Ovary (tissue), 9 donors: Measurements from ENCODE around the gene TRIM39. TPM values are rescaled to one million over a fixed set of nuclear protein-coding genes. Genes with fewer than 3 reads are reported as not detected.

Experiments used
- DNase-seq, 5 donors: peaks; one replicate each; pipeline ENCODE4 v3.0.0-alpha.2; 2019 to 2020
- H3K27ac ChIP-seq, 2 donors: fragments of 200-600 bp; one replicate each; pipeline versions ENCODE4 v1.5.1 to v1.8.0; 2019 to 2022
- H3K27me3 ChIP-seq: fragments of 200-600 bp; one replicate; pipeline ENCODE4 v1.8.0; 2022
- H3K36me3 ChIP-seq: fragments of 200-600 bp; sonication (generic); one replicate; pipeline ENCODE4 v1.5.1; 2019
- H3K4me1 ChIP-seq: one replicate; pipeline ENCODE4 v1.8.1; 2013; ENCODE audit warnings: mild to moderate bottlenecking, moderate library complexity; ENCODE audit not compliant: insufficient read depth
- H3K4me3 ChIP-seq: fragments of 200-600 bp; sonication (generic); one replicate; pipeline ENCODE4 v1.5.1; 2017
- H3K9me3 ChIP-seq, 2 donors: fragments of 200-600 bp in 1 of 2; sonication (generic) in 1 of 2; one replicate each; pipeline versions ENCODE4 v1.5.1 to v1.8.1; 2013 to 2019; ENCODE audit warnings: mild to moderate bottlenecking in 1 of 2, moderate library complexity in 1 of 2
- EP300 ChIP-seq: sonication (generic); formaldehyde crosslinking; IDR thresholded peaks from one replicate; pipeline ENCODE4 v1.6.1; 2017; ENCODE audit warnings: antibody characterized with exemption
- POLR2A ChIP-seq: fragments of 450-650 bp; IDR thresholded peaks from one replicate; pipeline ENCODE4 v1.6.1; 2017; ENCODE audit warnings: antibody characterized with exemption, mild to moderate bottlenecking, moderate library complexity
- whole genome bisulfite sequencing, 3 donors: extraction: QIAGEN DNeasy Blood & Tissue Kit in 1 of 3; methylation state at CpG; one replicate each; pipeline versions ENCODE4 v1.1.5 to v1.1.7; 2013 to 2017; 5-methylcytosine and 5-hydroxymethylcytosine counted together
- intact Hi-C, 4 donors: fragments of 100-400 bp; cut with DNase I; formaldehyde crosslinking; loops; one replicate each; pipeline versions ENCODE4 v1.11.0 to v1.15.1; 2022 to 2023
- polyA plus RNA-seq, 2 donors: library from polyadenylated mRNA; stranded (reverse); fragments of 200-250 nt in 1 of 2; fragments of 350-450 nt in 1 of 2; fragmentation: Illumina TruSeq in 1 of 2; extraction: RNeasy Lipid Tissue Mini Kit (QIAGEN cat#74804) in 1 of 2; gene quantifications; one replicate each; pipeline ENCODE4 v1.2.3, GENCODE V29; 2013 to 2014
- total RNA-seq, 7 donors: library from RNA; depleted of rRNA in 2 of 7; stranded (reverse); fragments of >200 nt in 2 of 7; fragmentation: NEBNext Ultra II Directional in 3 of 7; extraction: Animal tissue kit (Norgen Biotek cat#: 25700) in 3 of 7; gene quantifications; one replicate each; pipeline versions ENCODE4 v1.1.0 to v1.2.4, GENCODE V29; 2016 to 2023
- TF ChIP-seq, protein P1 (sequence below), 3 donors: fragments of 450-650 bp in 2 of 3; fragments of 200-600 bp in 1 of 3; IDR thresholded peaks; one replicate each; pipeline versions ENCODE4 v1.5.1 to v1.8.0; 2016 to 2022; ENCODE audit warnings: antibody characterized with exemption in 3 of 3, mild to moderate bottlenecking in 1 of 3
- donor health status: DM: no; HTN: no; CAD: no; lungs with moderate emphysema.
- donor health status: DM: no; HTN: no; CAD: no.
- donor health status: Bipolar disorder and iron deficiency.
- donor health status: DM: yes; HTN: yes; CAD: no.
- donor health status: DM: no; HTN: no; CAD: no.
- donor health status: DM: yes; HTN: yes; CAD: no.

The TRIM39 gene
- total and polyA plus RNA-seq, 9 donors, result 7.6 to 16.7 (median 14.3) TPM

DNA sequence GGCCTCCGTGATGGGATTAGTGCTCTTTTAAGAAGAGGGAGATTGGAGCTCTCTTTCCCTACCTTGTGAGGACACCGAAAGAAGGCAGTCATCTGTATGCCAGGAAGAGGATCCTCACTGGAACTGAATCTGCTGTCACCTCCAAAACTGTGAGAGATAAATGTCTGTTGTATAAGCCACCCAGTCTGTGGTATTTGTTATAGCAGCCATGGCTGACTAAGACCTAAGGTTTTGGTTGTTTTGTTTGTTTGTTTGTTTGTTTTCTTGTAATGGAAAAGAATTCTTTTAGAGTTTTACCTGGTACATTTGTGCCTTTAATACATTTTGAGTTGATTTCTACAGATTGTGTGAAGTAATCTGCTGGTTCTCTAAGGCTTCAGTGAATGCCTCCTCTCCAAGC lies 25.8 kb downstream of the TRIM39 start:
- DNase-seq, result no peak
- WGBS, 3 donors, result 75 to 80% (median 79%) methylated on average over 2 of the region's 2 CpGs
- Histone ChIP-seq H3K4me1 (no peaks in the 10 kb centered on the region), H3K27me3 (no peaks in the 10 kb centered on the region), H3K36me3 (no peaks in the 10 kb centered on the region), H3K4me3 (no peak overlapping the region), H3K27ac (no peak overlapping the region), H3K9me3 (no peaks in the 10 kb centered on the region)
- intact Hi-C loops, result no loop called here
- TF ChIP-seq POLR2A, result no peak
- no peak for TF ChIP-seq EP300
- TF ChIP-seq, protein P1, sequence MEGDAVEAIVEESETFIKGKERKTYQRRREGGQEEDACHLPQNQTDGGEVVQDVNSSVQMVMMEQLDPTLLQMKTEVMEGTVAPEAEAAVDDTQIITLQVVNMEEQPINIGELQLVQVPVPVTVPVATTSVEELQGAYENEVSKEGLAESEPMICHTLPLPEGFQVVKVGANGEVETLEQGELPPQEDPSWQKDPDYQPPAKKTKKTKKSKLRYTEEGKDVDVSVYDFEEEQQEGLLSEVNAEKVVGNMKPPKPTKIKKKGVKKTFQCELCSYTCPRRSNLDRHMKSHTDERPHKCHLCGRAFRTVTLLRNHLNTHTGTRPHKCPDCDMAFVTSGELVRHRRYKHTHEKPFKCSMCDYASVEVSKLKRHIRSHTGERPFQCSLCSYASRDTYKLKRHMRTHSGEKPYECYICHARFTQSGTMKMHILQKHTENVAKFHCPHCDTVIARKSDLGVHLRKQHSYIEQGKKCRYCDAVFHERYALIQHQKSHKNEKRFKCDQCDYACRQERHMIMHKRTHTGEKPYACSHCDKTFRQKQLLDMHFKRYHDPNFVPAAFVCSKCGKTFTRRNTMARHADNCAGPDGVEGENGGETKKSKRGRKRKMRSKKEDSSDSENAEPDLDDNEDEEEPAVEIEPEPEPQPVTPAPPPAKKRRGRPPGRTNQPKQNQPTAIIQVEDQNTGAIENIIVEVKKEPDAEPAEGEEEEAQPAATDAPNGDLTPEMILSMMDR (IDR thresholded peaks at IDR 0.05), result no peak

DNA sequence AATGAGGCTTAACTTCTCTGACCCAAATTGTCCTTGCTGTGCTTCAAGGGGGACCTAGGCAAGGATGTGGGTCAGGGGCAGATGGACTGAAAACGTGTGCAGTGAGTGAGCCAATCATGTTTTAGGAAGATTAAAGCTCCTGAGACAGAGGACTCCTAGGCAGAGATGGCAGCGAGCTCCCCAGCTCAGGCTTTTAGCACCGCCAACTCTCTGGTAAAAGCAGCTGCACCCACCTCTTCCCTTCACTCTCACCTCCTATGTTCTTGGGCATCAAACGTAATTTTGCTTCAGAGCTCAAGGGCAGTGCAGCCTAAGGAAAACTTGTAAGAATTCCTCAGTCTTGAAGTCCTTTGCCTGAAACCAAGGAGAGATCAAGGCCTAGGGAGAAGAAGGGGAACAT lies 28.6 kb downstream of the TRIM39 start:
- TF ChIP-seq EP300, result no peak
- WGBS, 3 donors, result 53 to 67% (median 55%) methylated on average over 4 of the region's 4 CpGs
- H3K36me3 ChIP-seq, result no peaks in the 10 kb centered on the region

DNA sequence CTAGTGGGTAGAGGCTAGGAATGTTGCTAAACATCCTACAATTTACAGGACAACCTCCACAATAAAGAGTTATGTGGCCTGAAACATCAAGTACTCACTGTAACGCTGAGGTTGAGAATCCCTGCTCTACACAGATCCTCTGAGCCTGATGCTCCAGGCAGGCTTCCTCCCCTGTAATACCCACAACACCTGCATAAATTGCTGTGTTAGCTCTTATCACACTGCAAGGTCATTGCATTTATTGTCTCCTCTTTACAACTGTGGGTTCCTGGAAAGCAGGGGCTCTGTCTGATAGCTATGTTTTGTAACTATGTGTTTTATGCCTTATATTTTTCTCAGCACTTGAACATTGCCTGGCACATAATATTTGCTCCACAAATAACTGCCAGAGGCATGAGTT lies 29.8 kb downstream of the TRIM39 start:
- H3K9me3 ChIP-seq, result no peaks in the 10 kb centered on the region
- no peak overlapping the region for H3K27ac ChIP-seq
- intact Hi-C loops, result no loop called here
- H3K27me3 ChIP-seq, result no peaks in the 10 kb centered on the region
- TF ChIP-seq, protein P1 (IDR thresholded peaks at IDR 0.05), result no peak
- TF ChIP-seq EP300 (no peak), POLR2A (no peak)
- 38 to 56% (median 46%) methylated on average over 1 of the region's 1 CpG for WGBS, 3 donors
- DNase-seq, result no peak
- H3K4me1 ChIP-seq, result no peaks in the 10 kb centered on the region
- H3K4me3 ChIP-seq, result no peak overlapping the region
- no peaks in the 10 kb centered on the region for H3K36me3 ChIP-seq

More for the DNA sequence above, 28.6 kb downstream of the TRIM39 start:
- H3K4me3 ChIP-seq, result no peak overlapping the region
- no peak overlapping the region for H3K27ac ChIP-seq
- H3K9me3 ChIP-seq, result no peaks in the 10 kb centered on the region
- no peaks in the 10 kb centered on the region for H3K4me1 ChIP-seq
- intact Hi-C loops, result no loop called here
- DNase-seq, result no peak
- no peaks in the 10 kb centered on the region for H3K27me3 ChIP-seq

DNA sequence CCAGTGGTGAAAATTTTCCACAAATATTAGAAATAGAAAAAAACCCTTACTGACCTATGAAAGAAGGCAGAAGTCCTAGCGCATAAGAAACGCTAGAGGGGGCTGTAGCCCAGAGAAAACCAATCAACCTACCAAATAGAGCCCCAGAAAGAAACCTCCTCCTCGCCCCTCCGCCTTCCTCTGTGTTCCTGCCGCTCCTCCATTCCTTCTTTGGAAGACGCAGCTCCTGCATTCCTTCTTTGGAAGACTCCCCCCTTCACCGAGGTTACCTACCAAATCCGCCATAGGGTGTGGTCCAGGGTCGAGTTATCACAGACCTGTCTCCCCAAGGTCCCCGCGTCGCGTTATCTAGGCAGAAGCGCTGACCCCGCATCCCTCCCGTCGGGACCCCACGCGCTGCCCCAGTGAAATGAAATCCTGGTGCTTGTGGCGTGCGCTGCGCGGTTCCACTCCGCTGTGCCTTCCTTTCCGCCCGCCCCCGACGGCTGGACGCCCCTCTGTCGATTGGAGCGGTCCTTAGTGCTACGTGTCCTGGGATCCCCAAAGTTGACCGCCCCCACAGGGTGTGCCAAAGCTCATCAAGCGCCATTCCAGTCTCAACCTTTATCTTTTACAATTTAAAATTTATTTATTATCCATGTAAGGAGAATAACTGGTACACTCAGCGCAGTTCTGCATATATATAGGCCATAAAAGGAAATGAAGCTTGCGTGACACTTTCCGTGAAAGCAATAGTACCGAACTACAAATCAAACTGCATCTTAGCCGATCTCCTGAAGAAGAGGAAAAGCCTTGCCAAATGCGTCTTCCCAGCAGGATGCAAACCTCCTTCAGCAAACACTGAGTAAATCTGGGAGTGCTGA lies 31.2 kb downstream of the TRIM39 start:
- 3 to 4% (median 3%) methylated on average over 40 of the region's 40 CpGs for WGBS, 3 donors
- no peaks in the 10 kb centered on the region for H3K36me3 ChIP-seq
- no peaks in the 10 kb centered on the region for H3K27me3 ChIP-seq
- H3K9me3 ChIP-seq, result no peaks in the 10 kb centered on the region
- H3K4me3 ChIP-seq, result peak overlapping the region; percentile 39
- intact Hi-C loops, result no loop called here
- H3K27ac ChIP-seq, result no peak overlapping the region
- no peaks in the 10 kb centered on the region for H3K4me1 ChIP-seq
- TF ChIP-seq POLR2A, result no peak
- no peak for TF ChIP-seq EP300
- TF ChIP-seq, protein P1 (IDR thresholded peaks at IDR 0.05), result no peak
- peak in 2 of 5 donors; percentile 34 to 39 for DNase-seq

DNA sequence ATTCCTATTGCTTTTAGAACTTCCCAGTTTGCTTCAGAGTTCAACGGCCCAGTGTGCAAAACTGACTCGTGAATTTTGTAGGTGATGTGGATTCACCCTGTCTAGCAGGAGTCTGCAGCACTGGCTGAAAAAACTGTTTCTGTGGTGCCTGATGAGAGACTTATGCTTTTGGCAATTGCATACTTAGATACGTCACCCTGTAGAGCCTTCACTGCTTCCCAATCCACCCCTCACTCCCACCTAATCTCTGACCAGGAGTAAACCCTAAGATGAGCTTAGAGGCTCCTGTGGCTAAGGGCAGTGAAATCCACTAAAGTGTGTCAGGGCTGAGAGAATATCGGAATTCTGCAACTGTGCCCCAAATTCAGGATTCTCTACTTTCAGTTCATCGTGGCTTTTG lies 32.5 kb downstream of the TRIM39 start:
- no peaks in the 10 kb centered on the region for H3K36me3 ChIP-seq
- no peaks in the 10 kb centered on the region for H3K9me3 ChIP-seq
- DNase-seq, result no peak
- TF ChIP-seq EP300, result no peak
- TF ChIP-seq POLR2A, result no peak
- TF ChIP-seq, protein P1 (IDR thresholded peaks at IDR 0.05), result no peak
- H3K4me1 ChIP-seq, result no peaks in the 10 kb centered on the region
- 36 to 45% (median 41%) methylated on average over 5 of the region's 5 CpGs for WGBS, 3 donors
- intact Hi-C loops, result no loop called here
- no peak overlapping the region for H3K4me3 ChIP-seq
- H3K27ac ChIP-seq, result no peak overlapping the region
- H3K27me3 ChIP-seq, result no peaks in the 10 kb centered on the region
